ENCODE data around the gene ATRIP.

Gene ATRIP

GRCh38 chr3:48504051-48504946, 57.8 kb downstream of the ATRIP start, which contains the start of gene SHISA5:
TSS of gene SHISA5 (minus strand) at chr3:48504174. CDS start at chr3:48504094, 80 bp downstream.
- DNase-seq (ENCODE audit: low spot score): peak; percentile 42

GRCh38 chr3:48505146-48505545, 58.6 kb downstream of the ATRIP start:
- DNase-seq (ENCODE audit: low spot score): no peak

GRCh38 chr3:48505968-48506504, 59.5 kb downstream of the ATRIP start:
- no peak for DNase-seq (ENCODE audit: low spot score)

- DNase-seq (ENCODE audit: low spot score): peak; percentile 82
These were observed 60.9 kb downstream of the ATRIP start for GRCh38 chr3:48507256-48508061.

GRCh38 chr3:48511551-48511950, 65.0 kb downstream of the ATRIP start:
- no peak for DNase-seq (ENCODE audit: low spot score)

- peak; percentile 69 for DNase-seq (ENCODE audit: low spot score)
These were observed 68.1 kb downstream of the ATRIP start for GRCh38 chr3:48514431-48515227.

All from CD4-positive, alpha-beta T cell treated with Interleukin-6 at 100 ng/mL for 8 hours (primary cell).